B cell (primary cell): ENCODE data around the gene CALM3.

Source experiments
- EZH2 ChIP-seq: IDR thresholded peaks from 2 replicates; pipeline ENCODE4 v1.6.1; 2012; ENCODE audit warnings: borderline replicate concordance, low read depth, mild to moderate bottlenecking, moderate library complexity, low read length; ENCODE audit not compliant: insufficient read depth, poor library complexity, severe bottlenecking
- TF ChIP-seq, protein P1 (sequence below): fragments of 200-600 bp; IDR thresholded peaks from one replicate; pipeline ENCODE4 v1.8.0; 2022; ENCODE audit warnings: antibody characterized with exemption, mild to moderate bottlenecking

DNA sequence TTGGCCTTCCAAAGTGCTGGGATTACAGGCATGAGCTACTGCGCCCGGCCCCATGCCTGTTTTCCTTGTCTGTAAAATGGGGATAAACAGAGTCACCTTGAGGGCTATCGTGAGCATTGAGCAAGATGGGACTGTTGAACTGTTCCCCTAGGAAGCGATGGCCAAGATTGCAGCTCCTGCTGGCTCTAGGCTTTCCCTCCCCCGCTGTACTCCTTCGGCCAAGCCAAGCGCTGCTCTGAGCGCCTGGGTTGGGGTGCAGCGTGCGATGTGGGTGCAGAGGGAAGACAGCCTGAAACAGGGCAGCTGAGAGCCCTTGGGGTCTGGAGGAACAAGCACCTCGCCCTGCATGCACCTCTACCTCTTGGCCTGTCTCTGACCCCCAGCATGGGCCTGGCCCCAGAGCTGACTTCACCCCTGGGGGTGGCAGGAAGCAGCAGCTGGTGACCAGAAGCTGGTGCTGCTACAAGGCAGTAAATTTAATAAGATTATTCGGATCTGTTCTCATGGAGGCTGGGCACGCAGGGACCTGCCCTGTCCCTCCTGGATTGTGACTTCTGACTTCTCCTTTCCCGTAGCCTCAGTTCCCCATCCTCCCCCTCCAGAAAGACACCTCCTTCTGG, 29.6 kb downstream of the CALM3 start:
- TF ChIP-seq, protein P1, sequence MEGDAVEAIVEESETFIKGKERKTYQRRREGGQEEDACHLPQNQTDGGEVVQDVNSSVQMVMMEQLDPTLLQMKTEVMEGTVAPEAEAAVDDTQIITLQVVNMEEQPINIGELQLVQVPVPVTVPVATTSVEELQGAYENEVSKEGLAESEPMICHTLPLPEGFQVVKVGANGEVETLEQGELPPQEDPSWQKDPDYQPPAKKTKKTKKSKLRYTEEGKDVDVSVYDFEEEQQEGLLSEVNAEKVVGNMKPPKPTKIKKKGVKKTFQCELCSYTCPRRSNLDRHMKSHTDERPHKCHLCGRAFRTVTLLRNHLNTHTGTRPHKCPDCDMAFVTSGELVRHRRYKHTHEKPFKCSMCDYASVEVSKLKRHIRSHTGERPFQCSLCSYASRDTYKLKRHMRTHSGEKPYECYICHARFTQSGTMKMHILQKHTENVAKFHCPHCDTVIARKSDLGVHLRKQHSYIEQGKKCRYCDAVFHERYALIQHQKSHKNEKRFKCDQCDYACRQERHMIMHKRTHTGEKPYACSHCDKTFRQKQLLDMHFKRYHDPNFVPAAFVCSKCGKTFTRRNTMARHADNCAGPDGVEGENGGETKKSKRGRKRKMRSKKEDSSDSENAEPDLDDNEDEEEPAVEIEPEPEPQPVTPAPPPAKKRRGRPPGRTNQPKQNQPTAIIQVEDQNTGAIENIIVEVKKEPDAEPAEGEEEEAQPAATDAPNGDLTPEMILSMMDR, result no peak
- TF ChIP-seq EZH2, result no peak
